HG03175 (cell line): ENCODE data around the gene DDC.
"Not testable (repeated sequence)": the region's sequence is repeated elsewhere in the genome, so short reads cannot be mapped to it uniquely, and the experiment has no call there.

Experiments
- ATAC-seq: cut with Tn5 transposase; IDR thresholded peaks from one replicate; pipeline ENCODE4 v1.9.1; 2021; ENCODE audit warnings: mild to moderate bottlenecking, moderate library complexity; ENCODE audit not compliant: unreplicated experiment

DDC gene

GRCh38 chr7:50529093-50529862 lies 35.9 kb downstream of the DDC start:
- ATAC-seq = no peak

DNA sequence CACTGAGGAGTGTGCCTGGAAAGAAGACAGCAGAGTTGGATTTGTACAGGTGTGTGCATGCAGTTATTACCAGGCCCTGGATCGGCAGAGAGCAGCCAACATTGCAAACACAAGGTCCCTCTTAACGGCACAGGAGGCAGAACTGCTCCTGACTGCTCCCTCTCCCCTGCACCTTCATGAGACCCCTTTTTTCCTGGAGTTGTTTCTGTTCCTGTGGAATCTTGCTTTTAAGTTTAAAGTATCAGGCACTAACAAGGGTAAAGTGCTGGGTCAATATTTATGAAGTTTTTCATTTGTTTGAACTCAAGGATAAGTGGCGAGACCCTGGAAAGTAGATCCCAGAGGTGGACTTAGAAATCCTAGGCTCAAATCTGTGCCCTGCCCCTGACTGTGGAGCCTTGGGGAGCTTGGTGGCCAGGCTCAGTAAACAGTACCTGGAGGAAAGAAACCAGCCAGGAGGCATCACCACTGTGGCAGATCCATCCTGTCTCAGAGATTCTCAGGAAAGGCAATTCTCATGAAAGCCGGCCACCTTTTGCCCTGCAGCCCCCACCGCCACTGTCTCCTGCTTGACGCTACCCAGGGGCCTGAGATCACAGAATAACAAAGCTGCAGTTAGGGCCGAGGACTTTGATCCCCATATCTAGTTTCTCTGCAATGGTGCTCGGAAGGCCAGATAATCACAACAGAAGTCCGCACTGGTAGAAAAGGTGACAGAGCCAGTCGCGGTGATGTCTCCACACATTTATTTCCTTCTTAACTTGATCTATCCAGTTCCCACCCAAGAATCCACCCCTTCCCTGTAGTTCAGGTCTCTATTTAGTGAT lies 36.7 kb downstream of the DDC start:
- ATAC-seq = no peak

DNA sequence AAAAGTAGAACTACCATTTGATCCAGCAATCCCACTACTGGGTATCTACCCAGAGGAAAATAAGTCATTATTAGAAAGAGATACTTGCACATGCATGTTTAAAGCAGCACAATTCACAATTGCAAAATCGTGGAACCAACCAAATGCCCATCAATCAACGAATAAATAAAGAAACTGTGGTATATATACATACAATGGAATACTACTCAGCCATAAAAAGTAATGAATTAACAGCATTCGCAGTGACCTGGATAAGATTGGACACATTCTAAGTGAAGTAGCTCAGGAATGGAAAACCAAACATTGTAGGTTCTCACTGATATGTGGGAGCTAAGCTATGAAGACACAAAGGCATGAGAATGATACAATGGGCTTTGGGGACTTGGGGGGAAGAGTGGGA lies 45.9 kb downstream of the DDC start:
- ATAC-seq = not testable (repeated sequence)

DNA sequence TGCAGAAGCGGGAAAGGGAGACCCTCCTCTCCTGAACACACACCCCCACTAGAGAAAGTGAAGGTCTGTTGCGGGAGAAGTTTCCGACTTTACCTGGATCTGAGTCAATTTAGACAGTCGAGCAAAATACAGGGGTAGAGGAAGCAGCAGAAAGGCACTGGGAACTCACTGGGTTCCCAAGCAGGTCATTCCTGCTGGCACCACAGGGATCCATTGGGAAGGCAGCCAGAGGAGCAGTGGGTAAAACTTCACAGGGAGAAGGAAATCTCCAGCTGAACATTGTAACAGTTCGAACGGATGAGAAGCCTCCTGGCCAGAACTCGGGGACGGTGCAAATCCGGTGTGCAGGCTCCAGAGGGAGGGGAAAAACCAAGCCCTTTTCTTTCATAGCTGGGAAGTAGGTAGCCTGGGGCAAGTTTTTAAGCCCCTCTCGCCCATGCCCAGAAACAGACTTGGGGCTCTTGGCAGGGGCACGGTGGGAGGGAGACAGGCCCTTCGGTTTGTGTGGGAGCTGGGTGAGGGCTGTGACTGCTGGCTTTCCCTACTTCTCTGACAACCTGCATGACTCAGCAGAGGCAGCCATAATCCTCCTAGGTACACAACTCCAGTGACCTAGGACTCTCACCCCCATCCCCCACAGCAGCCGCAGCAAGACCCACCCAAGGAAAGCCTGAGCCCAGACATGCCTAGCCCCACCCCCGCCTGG lies 51.9 kb downstream of the DDC start:
- ATAC-seq = no peak

DNA sequence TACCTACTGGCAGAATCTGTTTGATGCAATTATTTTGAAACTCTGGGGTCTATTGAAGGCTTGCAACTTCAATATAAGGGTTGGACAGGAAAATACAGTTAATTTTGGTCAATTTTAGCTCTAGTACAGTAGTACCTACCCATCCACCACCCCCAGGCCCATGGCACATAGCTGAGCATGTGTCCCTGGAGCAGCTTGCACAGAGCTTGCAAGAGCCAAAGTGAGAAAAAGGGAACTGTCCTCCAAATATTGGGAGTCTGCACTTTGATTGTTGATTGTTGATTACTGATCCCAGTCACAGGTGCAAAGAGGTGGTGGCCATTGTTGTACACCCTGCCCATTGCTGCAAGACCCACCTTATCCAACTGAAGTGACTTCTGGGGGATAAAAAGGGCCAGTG lies 52.8 kb downstream of the DDC start:
- no peak for ATAC-seq

DNA sequence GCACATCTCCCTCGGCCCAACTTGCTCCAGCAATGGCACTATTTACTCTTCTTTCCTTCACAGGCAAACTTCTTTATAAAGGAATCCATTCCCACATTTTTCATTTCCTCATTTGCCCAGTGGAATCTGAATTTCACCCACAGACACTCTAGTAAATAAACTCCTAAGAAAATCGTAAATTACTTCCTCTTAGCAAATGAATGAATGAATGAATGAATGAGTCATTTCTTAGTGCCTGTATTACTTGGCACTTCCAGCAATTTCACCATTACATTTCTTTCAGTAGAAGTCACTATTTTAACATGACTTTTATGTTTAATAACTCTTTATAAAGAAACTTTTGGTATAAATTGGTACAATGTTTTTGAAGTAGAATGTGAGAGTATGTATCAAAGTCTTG lies 55.7 kb downstream of the DDC start:
- ATAC-seq = no peak

DNA sequence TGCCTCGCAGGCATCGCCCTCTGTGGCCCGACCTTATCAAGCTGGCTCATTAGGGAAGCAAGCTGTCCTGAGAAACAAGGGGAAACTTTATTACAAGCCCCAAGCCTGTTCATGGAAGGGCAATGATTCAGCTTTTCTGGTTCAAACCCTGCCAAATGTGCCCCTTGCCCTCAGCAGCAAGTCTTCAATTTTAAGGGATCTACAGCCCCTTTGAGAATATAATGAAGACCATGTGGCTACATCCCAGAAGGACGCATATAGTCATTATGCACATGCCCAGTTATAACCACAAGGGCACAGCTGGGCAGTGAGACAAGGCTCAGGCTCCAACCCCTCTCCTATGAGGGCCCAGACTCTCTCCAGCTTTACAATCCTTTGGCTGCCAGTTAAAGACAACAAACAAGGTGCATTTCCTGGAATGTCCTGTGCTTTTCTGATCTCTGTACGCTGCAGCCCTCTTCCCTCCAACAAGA lies 56.7 kb downstream of the DDC start:
- no peak for ATAC-seq

DNA sequence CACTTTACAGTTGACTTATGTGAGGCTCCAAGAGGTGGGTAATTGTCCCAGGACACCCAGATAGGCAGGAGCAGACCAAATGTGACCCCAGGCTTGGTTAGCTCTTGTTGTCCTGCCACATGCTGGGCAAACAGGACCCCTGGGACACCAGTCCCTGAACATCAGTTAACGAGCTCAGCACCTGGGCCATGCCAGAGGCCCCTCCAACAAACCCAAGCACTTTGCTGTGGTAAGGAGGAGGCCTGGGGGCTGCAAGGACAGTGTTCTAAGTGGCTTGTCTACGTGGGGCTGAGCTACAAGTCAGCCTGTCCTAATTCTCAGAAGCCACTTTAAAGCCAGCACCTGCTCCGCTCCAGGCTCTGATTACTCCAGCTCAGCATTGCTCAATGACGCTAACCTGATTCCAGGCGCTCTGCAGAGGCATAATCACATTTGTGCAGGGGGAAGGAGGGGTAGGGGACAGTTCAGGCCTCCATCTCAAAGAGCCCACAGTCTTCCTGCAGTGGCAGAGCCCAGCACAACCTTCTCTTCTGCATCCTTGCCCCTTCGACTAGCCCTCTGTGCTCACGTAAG lies 57.2 kb downstream of the DDC start:
- ATAC-seq = no peak

- ATAC-seq = no peak
Observed at GRCh38 chr7:50505553-50506210, 59.5 kb downstream of the DDC start.

DNA sequence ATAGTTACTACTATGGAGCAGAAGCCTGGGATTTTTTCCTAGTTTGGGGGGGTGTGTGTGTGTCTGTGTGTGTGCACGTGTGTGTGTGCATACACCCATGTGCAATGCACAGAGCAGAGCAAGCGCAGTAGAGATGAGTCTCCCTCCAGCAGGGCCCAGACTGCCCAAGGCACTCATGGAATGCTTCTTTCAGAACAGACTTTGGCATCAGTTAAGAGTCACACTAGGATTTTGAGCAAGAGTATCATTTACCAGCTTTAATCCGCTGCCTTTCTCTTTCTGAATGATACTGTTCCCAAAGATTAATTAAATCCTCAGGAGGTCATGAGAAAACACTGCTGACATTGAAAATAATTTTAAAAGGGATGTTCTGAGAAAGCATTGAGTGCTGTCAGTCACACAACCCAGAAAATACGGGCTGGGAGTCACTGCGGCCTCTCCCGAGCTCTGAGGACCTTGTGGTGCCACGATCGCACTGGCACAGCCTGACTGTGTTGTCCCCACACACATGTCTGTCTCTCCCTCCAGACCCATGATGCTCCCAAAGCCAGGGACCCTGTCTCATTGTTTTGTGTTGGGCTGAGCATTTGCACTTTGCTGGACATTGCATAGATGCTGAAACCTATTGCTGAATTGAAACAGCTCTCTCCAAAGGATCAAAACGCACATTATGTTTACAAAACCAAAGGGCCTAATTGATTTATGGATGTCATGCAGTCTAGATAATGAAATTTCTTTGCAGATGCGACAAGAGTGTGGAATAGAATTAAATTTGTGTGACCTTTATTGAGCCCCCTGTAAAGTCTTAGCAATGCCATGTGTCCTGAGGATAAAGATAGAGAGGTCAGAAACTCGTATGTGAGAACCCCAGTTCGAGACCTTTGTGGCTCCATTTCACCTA lies 60.3 kb downstream of the DDC start:
- ATAC-seq = no peak

GRCh38 chr7:50502947-50503346 lies 62.3 kb downstream of the DDC start:
- no peak for ATAC-seq

DNA sequence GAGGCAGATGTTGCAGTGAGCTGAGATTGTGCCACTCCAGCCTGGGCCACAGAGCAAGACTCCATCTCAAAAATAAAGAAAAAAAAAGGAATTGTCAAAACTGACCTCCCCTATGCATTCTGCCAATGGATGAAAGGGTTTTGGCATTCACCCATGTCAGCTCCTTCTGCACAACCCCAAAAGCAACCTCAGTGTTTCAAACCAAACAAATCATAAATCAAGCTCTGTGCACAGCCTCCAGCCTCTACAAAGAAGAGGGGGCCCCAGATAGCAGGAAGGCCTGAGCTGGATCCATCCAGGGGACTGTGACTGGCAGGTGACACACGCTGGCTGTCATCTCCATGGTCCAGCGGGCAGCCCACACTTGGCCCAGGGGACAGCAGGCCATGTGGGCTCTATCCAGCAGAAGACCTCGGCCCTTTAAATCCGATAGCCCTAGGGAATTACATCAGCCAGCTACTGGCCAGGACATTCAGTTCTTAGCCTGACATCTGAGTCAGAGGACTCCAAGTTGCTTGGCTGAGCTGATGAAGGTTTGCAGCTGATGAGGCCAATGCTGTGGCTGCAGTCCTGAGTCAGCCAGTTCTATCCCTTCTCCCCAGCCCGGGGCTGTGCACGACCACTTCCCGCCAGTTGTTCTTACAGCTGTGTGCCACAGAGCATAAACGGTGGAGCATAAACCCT lies 63.1 kb downstream of the DDC start:
- no peak for ATAC-seq

DNA sequence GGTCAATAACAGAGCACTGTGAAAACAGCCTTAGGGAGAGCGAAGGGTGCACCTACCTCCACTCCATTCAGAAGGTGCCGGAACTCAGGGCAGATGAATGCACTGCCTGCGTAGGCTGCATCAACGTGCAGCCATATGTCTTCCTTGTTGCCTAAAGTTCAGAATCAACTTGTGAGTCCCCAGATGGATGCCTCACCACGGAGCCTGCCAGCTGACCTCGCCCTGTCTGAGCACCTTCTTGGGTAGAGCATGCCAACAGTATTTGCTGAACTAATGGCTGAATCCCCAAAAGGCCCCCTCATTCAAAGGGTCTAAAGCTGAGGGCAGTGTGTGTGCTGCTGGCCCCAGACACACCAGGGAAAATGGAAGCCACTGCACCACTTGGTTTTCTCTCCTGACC lies 66.1 kb downstream of the DDC start:
- no peak for ATAC-seq

DNA sequence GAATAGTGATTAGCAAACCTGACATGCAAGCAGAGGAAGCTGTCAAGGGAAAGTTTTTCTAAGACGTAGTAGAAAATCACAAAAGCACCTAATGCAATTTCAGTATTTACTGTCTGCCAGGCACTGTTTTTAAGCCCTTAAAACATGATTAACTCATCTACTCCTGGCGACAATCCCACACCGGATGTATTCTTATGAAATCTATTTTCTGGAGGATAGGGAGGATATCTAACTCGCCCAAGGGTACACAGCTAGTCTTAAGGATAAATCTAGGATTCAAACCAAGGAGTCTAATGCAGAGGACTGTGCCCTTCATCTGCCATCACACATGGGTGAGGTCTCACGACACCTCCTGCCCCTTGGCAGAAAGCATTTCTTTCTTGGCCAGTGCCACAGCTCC lies 67.2 kb downstream of the DDC start:
- ATAC-seq = no peak

- ATAC-seq = no peak
Observed at GRCh38 chr7:50497068-50497642, 68.0 kb downstream of the DDC start.

GRCh38 chr7:50496569-50496968 lies 68.6 kb downstream of the DDC start:
- ATAC-seq = no peak

- no peak for ATAC-seq
Observed at GRCh38 chr7:50495746-50496145, 69.5 kb downstream of the DDC start.

- ATAC-seq = no peak
Observed at GRCh38 chr7:50492770-50493519, 72.3 kb downstream of the DDC start.
